Stimulated activated CD4-positive, alpha-beta T cell treated with anti-CD3 and anti-CD28 coated beads, TNF-alpha, amount 100 ng/mL, for 1 hour (primary cell): ENCODE results near the gene YY1AP1.
"Not testable (repeated sequence)": the region's sequence is repeated elsewhere in the genome, so short reads cannot be mapped to it uniquely, and the experiment has no call there.

ENCODE experiments used
- DNase-seq, 3 donors: peaks; one replicate each; pipeline ENCODE4 v3.0.0-alpha.2; 2020; ENCODE audit warnings: low read depth in 3 of 3, low spot score in 1 of 3

YY1AP1 gene

DNA sequence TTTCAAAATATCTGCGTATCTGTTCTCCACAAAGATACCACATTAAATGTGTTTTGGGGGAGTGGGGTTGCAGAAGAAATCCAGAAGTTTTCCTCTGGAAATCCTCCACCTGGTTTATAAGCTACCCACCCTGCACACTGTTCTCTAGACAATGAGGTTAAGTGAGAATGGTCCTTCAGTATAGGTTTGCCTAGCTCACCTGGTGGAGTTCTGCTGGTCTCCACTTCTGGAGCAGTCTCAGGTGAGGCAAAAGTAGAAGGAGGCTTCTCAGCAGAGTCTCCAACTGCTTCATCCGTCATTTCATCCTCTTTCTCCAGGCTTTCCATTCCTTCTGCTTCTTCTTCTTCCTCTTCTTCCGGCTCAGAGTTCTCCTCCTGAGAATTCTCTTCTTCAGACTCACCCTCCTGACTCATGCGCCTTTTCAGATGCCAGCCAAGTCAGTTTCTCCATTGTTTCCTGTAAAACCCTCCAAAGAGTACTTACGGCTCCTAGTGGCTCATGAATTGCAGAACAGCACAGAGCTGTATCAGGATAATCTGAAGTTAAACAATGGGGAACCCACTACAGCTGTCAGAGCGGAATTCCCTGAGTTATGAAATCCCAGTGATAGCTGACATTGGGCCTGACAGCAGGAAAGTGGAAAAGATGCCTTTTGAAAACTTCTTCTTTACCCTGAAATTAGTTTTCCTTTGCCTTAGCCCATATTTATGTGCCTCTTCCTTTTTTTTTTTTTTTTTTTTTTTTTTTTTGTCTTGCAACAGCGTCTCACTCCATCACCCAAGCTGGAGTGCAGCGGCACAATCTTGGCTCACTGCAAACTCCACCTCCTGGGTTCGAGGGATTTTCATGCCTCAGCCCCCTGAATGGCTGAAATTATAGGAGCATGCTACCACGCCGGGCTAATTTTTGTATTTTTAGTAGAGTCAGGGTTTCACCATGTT is 40.1 kb downstream of the YY1AP1 start:
- no peak for DNase-seq

DNA sequence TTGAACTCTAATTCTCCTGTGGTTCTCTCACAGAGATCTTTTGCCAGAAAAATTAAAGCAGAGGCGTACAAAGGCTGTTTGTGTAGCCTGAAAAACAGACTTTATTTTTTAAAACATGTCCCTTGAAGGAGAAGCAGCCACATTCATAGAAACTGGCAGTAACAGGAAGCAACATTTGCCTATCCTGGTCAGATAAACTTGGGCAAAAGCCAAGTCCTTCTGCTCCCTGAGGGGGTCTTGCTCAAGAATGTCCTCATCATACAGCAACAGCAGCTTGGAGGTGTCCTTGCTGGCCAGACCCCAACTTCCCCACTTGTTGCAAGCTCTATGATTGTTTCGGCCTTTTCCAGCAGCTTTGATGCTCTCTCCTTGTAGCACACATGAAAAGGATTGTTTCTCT is 42.3 kb downstream of the YY1AP1 start:
- no peak for DNase-seq

DNA sequence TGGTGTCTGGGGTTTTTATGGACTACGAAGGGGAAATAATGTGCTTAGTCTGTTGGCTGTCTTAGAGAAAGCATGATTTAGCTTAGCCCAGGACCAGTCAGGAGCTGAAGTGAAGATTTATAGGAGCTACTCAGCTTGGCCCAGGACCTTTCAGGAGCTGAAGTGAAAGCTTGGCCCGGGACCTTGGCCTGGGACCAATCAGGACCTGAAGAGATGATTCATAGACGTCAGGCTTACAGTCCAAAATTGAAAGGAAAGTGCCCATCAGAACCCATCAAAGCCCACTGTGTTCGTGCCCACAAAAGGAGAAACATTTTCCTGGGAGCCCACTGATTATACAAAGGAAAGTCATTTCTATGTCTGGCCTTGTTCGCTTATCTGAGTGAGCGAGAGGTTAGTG is 42.9 kb downstream of the YY1AP1 start:
- DNase-seq: no peak

DNA sequence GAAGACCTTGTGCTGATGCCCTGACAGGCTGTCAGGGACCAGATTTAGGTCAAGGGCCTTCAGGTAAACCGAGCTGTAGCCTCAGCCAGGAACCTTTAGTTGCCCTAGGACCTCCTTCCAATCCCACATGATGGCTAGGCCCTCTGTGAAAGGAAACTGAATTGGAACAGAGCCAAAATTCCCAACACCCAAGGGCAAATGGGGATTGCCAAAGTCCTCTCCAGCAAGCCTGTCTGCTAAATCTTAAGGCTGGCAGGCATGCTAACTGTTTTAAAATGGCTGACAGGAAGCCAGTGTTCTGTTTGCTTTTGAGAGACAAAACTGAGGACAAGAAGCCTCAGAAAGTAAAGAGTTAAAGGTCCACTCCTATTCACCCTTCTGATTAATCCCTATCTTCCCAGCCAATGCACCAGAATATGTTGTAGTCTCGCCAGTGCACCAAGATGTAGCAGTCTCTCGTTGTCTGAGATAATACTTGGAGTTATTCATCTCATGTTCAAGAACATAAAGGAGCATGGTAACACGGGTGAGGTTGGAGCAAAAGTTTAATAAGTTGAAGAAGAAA is 43.5 kb downstream of the YY1AP1 start:
- no peak for DNase-seq

DNA sequence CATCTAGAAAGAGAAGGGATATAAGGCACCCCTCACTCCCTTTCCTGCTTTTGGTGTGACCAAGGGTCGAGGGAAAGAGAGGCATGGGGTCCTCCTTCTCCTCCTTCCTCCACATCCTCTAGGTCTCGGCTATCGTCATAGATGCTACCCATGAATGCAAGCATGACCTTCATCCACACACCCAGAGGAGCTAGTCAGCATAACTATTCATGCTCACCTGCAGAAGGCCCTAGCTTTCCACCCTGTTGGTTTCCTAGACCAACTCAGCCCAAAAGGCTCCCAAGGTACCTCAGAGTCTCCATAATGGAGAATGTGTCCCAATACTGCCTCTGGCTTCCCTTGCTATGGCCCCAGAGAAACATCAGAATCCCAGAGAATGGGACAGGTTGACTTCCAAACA is 45.3 kb downstream of the YY1AP1 start:
- DNase-seq: no peak

DNA sequence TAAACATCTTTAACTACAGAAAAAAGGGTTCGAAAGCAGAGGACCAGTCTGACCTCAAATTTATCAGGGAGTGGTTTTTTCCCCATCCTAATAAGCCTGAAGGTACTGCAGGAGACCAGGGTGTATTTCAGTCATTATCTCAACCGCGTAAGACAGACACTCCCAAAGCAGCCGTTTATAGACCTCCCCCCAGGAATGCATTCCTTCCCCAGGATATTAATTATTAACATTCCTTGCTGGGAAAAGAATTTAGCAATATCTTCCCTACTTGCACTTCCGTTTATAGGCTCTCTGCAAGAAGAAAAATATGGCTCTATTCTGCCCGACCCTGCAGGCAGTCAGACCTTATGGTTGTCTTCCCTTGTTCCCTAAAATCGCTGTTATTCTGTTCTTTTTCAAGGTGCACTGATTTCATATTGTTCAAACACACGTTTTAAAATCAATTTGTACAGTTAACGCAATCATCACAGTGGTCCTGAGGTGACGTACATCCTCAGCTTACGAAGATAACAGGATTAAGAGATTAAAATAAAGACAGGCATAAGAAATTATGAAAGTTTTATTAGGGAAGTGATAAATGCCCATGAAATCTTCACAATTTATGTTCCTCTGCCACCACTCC is 45.9 kb downstream of the YY1AP1 start:
- DNase-seq: not testable (repeated sequence)

DNA sequence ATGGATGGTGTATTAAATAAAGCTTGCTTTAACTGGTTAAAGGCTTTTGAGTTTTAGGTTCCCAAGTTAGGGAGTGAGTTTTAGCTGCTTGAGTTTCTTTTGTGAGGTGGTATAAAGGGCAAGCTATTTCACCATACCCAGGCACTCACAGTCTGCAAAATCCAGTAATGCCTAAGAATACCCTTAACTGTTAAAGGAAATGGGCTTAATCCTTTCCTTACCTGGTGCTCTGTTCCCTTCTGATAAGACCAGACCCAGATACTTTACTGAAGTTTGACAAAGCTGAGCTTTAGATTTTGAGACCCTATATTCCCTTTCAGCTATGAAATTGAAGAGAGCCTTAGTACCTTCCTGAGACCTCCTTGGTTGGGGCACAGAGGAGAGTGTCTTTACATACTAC is 48.2 kb downstream of the YY1AP1 start:
- no peak for DNase-seq

DNA sequence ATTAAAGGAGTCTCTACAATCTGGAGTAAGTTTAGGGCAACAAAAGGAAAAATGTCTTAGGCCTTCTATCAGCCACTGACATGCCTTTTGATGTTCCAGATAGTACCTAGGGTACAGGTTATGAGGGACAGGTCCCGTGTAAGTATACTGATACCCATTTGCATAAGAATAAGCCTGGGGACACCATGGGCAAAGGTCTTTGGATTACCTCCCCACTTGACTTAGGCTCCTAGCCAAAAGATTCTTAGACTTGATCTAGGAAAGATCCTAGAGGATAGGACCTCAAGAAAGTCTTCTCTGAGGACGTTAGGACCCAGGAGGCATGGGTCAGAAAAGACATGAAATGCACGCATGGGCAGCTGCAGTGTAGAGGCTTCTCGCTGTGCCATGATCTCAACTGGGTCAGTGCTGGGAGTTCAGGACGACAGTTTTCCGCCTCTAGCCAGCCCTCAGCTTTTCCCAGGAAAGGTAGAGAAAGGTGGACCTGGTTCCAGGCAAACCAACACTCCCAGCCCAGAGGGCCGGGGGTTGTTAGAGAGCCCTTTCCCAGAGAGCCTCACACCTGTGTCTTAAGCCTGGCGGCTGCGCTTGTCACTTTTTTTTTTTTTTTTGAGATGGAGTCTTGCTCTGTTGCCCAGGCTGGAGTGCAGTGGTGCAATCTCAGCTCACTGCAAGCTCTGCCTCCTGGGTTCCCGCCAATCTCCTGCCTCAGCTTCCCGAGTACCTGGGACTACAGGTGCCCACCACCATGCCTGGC is 52.0 kb downstream of the YY1AP1 start:
- DNase-seq: no peak

DNA sequence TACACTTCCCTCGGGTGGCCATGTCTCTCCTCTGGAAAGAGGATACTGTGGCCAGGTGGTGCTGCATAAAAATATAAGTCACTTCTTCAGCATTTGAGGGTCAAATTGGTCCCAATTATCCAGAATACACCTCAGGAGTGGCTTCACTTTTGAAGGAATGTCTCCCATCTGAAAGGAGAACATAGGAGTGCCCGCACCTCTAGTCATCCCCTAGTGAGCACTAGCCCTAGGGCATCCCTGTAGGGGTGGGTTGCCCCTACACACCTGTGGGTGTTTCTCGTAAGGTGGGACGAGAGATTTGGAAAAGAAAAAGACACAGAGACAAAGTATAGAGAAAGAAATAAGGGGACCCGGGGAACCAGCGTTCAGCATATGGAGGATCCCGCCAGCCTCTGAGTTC is 62.1 kb downstream of the YY1AP1 start:
- DNase-seq: not testable (repeated sequence)

DNA sequence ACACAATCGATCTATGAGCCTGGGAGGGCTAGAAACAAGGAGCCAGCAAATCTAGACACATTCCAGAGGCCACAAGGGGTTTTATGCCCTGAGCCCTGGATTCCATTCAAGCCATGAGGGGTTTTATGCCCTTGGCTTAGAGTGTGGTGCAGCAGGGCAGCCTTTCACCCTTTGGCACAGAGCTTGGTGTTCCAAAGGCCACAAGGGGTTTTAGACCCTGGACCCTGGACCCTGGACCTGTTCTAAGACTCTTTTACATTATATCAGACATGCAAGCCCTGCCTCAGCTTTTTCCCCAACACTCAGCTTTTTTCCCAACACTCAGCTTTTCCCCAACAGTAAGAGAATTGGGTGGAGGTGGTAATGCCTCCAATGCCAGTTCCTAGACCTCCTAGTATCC is 65.2 kb downstream of the YY1AP1 start:
- DNase-seq: no peak

DNA sequence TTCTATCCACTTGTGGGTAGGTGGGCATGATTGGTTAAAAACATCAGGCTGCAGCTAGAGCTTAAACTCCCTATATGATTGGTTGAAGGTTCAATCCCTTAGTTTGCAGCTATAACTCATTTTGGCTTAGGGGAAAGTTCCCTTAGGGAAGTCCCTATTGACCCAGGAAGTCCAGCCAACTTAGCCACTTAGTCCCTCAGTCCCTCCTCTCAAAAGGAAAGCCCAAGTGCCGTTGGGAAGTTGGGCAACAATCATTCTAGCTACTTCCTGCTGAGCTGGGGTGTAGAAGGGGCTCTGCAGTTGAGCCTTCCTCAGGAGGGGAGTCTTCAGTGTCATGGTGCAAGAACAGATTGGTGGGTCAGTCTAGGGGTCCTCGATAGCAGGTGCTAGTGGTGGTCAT is 66.4 kb downstream of the YY1AP1 start:
- DNase-seq: no peak

DNA sequence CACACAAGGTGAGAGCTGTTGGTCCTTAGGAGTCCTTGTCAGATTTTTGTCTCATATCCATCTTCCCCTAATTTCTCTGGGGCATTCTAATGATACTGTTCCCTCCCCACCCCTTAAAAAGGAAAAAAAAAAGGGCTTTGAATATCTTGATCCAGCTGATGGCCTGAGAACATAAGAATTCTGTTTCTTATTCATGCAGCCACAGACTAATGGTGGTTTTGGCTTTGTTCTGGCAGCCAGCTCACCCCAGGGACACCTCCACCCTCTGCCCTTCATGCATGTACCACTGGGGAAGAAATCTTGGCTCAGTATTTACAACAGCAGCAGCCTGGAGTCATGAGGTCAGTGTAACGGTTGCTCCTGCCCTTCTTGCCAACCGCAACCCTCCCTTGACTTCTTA is 75.3 kb downstream of the YY1AP1 start:
- DNase-seq: not testable (repeated sequence)

DNA sequence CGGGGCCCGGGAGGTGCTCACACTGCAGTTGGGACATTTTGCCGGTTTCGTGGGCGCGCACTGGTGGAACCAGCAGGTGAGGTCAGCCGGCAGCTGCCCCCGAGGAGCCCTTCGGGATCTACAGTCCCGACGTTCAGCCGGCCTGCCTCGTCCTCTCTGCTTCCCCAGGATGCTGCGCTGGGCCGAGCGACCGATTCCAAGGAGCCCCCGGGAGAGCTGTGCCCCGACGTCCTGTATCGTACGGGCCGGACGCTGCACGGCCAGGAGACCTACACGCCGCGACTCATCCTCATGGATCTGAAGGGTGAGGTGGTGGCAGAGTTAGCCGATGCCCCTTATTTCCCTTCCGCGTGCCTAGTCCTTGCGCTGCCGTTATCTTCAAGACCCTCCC is 78.3 kb downstream of the YY1AP1 start:
- DNase-seq: not testable (repeated sequence)

DNA sequence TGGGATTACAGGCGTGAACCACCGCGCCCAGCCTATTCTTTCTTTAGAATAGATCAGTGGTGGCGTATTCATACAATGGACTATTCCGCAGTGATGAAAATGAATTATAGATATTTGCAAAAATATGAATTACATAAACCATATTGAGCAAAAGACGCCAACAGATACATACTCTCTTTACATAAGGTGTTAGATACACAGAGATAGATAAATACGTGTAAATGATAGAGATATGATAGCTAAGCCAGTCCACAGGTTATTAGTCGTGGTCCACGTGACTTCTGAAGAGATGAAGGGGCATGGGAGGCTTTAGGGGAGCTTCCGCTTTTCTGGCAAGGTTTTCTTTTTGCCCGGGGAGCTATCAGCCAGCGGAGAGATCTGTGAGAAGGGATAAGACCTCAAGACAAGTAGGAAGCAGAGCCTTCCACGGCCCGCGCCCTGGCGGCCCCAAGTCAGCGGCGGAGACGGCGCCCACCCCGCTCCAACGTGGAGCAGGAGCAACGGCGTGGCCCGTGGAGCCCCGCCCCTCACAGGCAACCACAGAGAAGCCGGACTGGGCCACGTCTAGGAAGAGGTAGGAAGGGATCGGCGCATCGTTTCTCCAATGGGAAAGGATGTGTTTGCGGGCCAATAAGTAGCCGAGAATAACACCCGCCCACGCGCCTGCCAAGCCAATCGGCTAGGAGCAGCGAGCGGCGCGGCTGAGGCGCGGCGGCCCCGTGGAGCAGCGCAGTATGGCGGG is 78.9 kb downstream of the YY1AP1 start, which contains the start of gene MSTO1:
TSS of gene MSTO1 (plus strand) at position 704 of the 742 bp plus-strand sequence. CDS start at position 735, 31 bp downstream.
- peak; percentile 80 to 96 (median 82) for DNase-seq
